Adrenal gland (tissue), 12 donors: ENCODE data around the gene PRELID3B. TPM values are rescaled to one million over a fixed set of nuclear protein-coding genes. Genes with fewer than 3 reads are reported as not detected.
A peak's percentile ranks its signal among the peaks of the same experiment; 100 is the strongest.

Experiments used
- DNase-seq, 7 donors: peaks; one replicate each; pipeline ENCODE4 v3.0.0-alpha.2; 2019 to 2020
- H3K27ac ChIP-seq, 5 donors: fragments of 200-600 bp; sonication (generic) in 4 of 5; 1 replicate in 3 of 5; 2 replicates in 2 of 5; pipeline versions ENCODE4 v1.5.1 to v1.8.0; 2016 to 2020; ENCODE audit warnings: mild to moderate bottlenecking in 1 of 5
- H3K27me3 ChIP-seq: fragments of 200-600 bp; 2 replicates; pipeline ENCODE4 v1.8.0; 2021
- H3K36me3 ChIP-seq, 2 donors: fragments of 200-600 bp; replicated peaks in 1 of 2; 1 replicate in 1 of 2; 2 replicates in 1 of 2; pipeline versions ENCODE4 v1.5.1 to v1.8.0; 2018 to 2022
- H3K4me1 ChIP-seq, 2 donors: fragments of 200-600 bp; replicated peaks in 1 of 2; 1 replicate in 1 of 2; 2 replicates in 1 of 2; pipeline versions ENCODE4 v1.5.1 to v1.8.0; 2018 to 2021
- H3K4me3 ChIP-seq, 4 donors: fragments of 200-600 bp; sonication (generic) in 3 of 4; one replicate each; pipeline ENCODE4 v1.5.1; 2016 to 2018
- H3K9me3 ChIP-seq, 3 donors: fragments of 200-600 bp; sonication (generic) in 1 of 3; replicated peaks in 1 of 3; 1 replicate in 2 of 3; 2 replicates in 1 of 3; pipeline versions ENCODE4 v1.5.1 to v1.8.0; 2016 to 2021
- POLR2A ChIP-seq, 2 donors: fragments of 450-650 bp; IDR thresholded peaks; one replicate each; pipeline ENCODE4 v1.6.1; 2017; ENCODE audit warnings: antibody characterized with exemption in 2 of 2, mild to moderate bottlenecking in 2 of 2, moderate library complexity in 1 of 2
- WGBS, 4 donors: extraction: QIAGEN DNeasy Blood & Tissue Kit in 2 of 4; methylation state at CpG; one replicate each; pipeline versions ENCODE4 v1.1.5 to v1.1.7; 2013 to 2017; 5-methylcytosine and 5-hydroxymethylcytosine counted together
- intact Hi-C, 2 donors: fragments of 100-400 bp; cut with DNase I; formaldehyde crosslinking; loops; one replicate each; pipeline versions ENCODE4 v1.14.1 to v1.15.0; 2022 to 2023
- polyA plus RNA-seq, 3 donors: library from polyadenylated mRNA; stranded (reverse); fragments of 200-250 nt in 2 of 3; fragments of 350-450 nt in 1 of 3; fragmentation: Illumina TruSeq in 1 of 3; extraction: RNeasy Lipid Tissue Mini Kit (QIAGEN cat#74804) in 1 of 3; gene quantifications; one replicate each; pipeline ENCODE4 v1.2.3, GENCODE V29; 2013 to 2014
- total RNA-seq, 9 donors: library from RNA; depleted of rRNA in 4 of 9; stranded (reverse); fragments of >200 nt in 4 of 9; fragments of 120-200 nt in 1 of 9; fragmentation: NEBNext Ultra II Directional in 1 of 9; extraction: Animal tissue kit (Norgen Biotek cat#: 25700) in 1 of 9; gene quantifications; one replicate each; pipeline versions ENCODE4 v1.1.0 to v1.2.4, GENCODE V29; 2013 to 2023
- TF ChIP-seq, protein P1 (sequence below), 6 experiments: fragments of 450-650 bp in 4 of 6; fragments of 200-600 bp in 2 of 6; sonication (generic) in 1 of 6; IDR thresholded peaks; 1 replicate in 5 of 6; 2 replicates in 1 of 6; pipeline versions ENCODE4 v1.5.1 to v1.8.0; 2016 to 2021; ENCODE audit warnings: antibody characterized with exemption in 6 of 6, mild to moderate bottlenecking in 2 of 6, moderate library complexity in 1 of 6
- donor health status: healthy with polysubstance abuse.
- donor health status: Bipolar disorder and iron deficiency.
- donor health status: DM: yes; HTN: yes; CAD: no.
- donor health status: DM: no; HTN: no; CAD: no.
- donor health status: DM: no; HTN: no; CAD: no.
- donor health status: DM: yes; HTN: yes; CAD: no.

Gene PRELID3B
- total and polyA plus RNA-seq, 12 donors: 13.3 to 119 (median 47.8) TPM

DNA sequence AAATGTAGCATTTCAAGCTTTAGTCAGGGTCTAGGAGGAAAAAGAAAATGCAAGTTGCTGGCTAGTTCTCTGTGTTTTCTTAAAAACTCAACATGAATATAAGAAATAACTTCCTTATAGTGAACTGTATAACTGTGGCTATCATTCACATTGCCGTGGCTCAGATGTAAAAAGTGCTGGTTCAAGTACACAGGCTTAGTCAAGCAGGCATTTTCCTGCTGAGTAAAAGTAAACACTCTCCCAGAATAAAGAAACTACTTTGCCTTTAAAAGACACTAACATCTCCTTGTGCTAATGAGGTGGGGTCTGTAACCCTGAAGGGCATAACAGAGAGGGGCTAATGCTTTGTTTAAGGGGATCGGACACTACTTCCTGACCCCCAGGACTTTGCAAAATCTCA is 13.8 kb downstream of the PRELID3B start:
- TF ChIP-seq, protein P1, sequence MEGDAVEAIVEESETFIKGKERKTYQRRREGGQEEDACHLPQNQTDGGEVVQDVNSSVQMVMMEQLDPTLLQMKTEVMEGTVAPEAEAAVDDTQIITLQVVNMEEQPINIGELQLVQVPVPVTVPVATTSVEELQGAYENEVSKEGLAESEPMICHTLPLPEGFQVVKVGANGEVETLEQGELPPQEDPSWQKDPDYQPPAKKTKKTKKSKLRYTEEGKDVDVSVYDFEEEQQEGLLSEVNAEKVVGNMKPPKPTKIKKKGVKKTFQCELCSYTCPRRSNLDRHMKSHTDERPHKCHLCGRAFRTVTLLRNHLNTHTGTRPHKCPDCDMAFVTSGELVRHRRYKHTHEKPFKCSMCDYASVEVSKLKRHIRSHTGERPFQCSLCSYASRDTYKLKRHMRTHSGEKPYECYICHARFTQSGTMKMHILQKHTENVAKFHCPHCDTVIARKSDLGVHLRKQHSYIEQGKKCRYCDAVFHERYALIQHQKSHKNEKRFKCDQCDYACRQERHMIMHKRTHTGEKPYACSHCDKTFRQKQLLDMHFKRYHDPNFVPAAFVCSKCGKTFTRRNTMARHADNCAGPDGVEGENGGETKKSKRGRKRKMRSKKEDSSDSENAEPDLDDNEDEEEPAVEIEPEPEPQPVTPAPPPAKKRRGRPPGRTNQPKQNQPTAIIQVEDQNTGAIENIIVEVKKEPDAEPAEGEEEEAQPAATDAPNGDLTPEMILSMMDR (IDR thresholded peaks at IDR 0.05): no peak
- no peak for TF ChIP-seq POLR2A (IDR thresholded peaks at IDR 0.05)
- intact Hi-C loops: loop anchor here in 1 of 2 donors (10.0 kb wide), 1 partner anchor 124 kb away; no protein-coding TSS in a partner anchor
- peaks cover 22 to 57% of the 10 kb centered on the region in 2 donors for H3K4me1 ChIP-seq
- no peaks in the 10 kb centered on the region for H3K27me3 ChIP-seq
- peaks cover 0 to 39% of the 10 kb centered on the region in 2 donors for H3K36me3 ChIP-seq
- H3K4me3 ChIP-seq: no peak overlapping the region
- no peak for DNase-seq
- no peaks in the 10 kb centered on the region for H3K9me3 ChIP-seq
- peak overlapping the region in 1 of 5 donors; percentile 27 for H3K27ac ChIP-seq
- 36 to 52% (median 47%) methylated on average over 2 of the region's 2 CpGs for WGBS, 4 donors

- Histone ChIP-seq H3K27me3 (no peaks in the 10 kb centered on the region), H3K4me3 (no peak overlapping the region), H3K4me1 (peaks cover 22 to 56% of the 10 kb centered on the region in 2 donors), H3K27ac (peak overlapping the region in 1 of 5 donors; percentile 48), H3K36me3 (peaks cover 0 to 43% of the 10 kb centered on the region in 2 donors), H3K9me3 (no peaks in the 10 kb centered on the region)
- TF ChIP-seq POLR2A (IDR thresholded peaks at IDR 0.05): no peak
- TF ChIP-seq, protein P1 (IDR thresholded peaks at IDR 0.05): no peak
- WGBS, 4 donors: 42 to 57% (median 54%) methylated on average over 8 of the region's 8 CpGs
- peak in 1 of 7 donors; percentile 53 for DNase-seq
- intact Hi-C loops: loop anchor here in 1 of 2 donors (10.0 kb wide), 1 partner anchor 123 kb away; no protein-coding TSS in a partner anchor
These were observed 14.8 kb downstream of the PRELID3B start for GRCh38 chr20:59027741-59028320.

- no peaks in the 10 kb centered on the region for H3K27me3 ChIP-seq
- no peak overlapping the region for H3K4me3 ChIP-seq
- peaks cover 22 to 54% of the 10 kb centered on the region in 2 donors for H3K4me1 ChIP-seq
- TF ChIP-seq POLR2A (IDR thresholded peaks at IDR 0.05): no peak
- TF ChIP-seq, protein P1 (IDR thresholded peaks at IDR 0.05): no peak
- DNase-seq: peak in 1 of 7 donors; percentile 23
- intact Hi-C loops: loop anchor here in 1 of 2 donors (10.0 kb wide), 1 partner anchor 122 kb away; no protein-coding TSS in a partner anchor
- WGBS, 4 donors: 70 to 77% (median 73%) methylated on average over 5 of the region's 5 CpGs
- H3K36me3 ChIP-seq: peaks cover 0 to 49% of the 10 kb centered on the region in 2 donors
- peak overlapping the region in 1 of 5 donors; percentile 48 for H3K27ac ChIP-seq
- H3K9me3 ChIP-seq: no peaks in the 10 kb centered on the region
These were observed 15.5 kb downstream of the PRELID3B start for GRCh38 chr20:59026904-59027740.

DNA sequence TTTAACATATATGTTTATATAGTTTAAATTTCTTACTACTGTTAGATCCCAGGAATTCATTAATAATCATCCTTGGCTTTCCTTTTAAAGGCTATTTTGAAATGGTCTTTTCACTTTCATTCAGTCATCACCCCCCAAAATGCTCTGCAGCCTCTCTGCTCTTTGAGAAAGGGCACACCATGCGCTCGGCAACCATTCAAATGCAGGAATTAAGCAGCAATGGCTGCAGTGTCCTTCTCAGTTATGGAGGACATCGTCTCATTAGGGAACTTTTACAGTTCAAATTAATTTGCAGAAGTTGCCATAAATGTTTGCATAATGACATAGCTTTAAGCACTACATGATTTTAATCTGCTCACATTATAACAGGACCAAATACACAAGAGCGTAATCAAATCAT is 17.1 kb downstream of the PRELID3B start:
- no peak for TF ChIP-seq POLR2A (IDR thresholded peaks at IDR 0.05)
- TF ChIP-seq, protein P1 (IDR thresholded peaks at IDR 0.05): no peak
- peaks cover 0 to 49% of the 10 kb centered on the region in 2 donors for H3K36me3 ChIP-seq
- intact Hi-C loops: loop anchor here in 1 of 2 donors (10.0 kb wide), 1 partner anchor 121 kb away; no protein-coding TSS in a partner anchor
- peak overlapping the region in 1 of 5 donors; percentile 9 for H3K27ac ChIP-seq
- DNase-seq: peak in 1 of 7 donors; percentile 21
- no peak overlapping the region for H3K4me3 ChIP-seq
- peaks cover 14 to 42% of the 10 kb centered on the region in 2 donors for H3K4me1 ChIP-seq
- no peaks in the 10 kb centered on the region for H3K27me3 ChIP-seq
- no peaks in the 10 kb centered on the region for H3K9me3 ChIP-seq
- 88 to 95% (median 93%) methylated on average over 4 of the region's 4 CpGs for WGBS, 4 donors
